Inferior parietal cortex (tissue), 1 donor: ENCODE results near the gene BCAS1.
"Not testable (repeated sequence)": the region's sequence is repeated elsewhere in the genome, so short reads cannot be mapped to it uniquely, and the experiment has no call there.

Experiments used
- DNase-seq: peaks from one replicate; pipeline ENCODE4 v3.0.0-alpha.2; 2016; ENCODE audit errors: extremely low spot score

BCAS1 gene

GRCh38 chr20:53986037-53986650 is 84.2 kb downstream of the BCAS1 start:
- DNase-seq, result no peak

- no peak for DNase-seq
Observed at GRCh38 chr20:53985150-53985518, 85.3 kb downstream of the BCAS1 start.

GRCh38 chr20:53984356-53985149 is 85.8 kb downstream of the BCAS1 start:
- peak; percentile 39 for DNase-seq

GRCh38 chr20:53983401-53983800 is 87.0 kb downstream of the BCAS1 start:
- DNase-seq, result no peak

GRCh38 chr20:53982624-53983023 is 87.8 kb downstream of the BCAS1 start:
- no peak for DNase-seq

GRCh38 chr20:53981752-53982437 is 88.5 kb downstream of the BCAS1 start:
- DNase-seq, result no peak

- DNase-seq, result no peak
Observed at GRCh38 chr20:53981130-53981529, 89.3 kb downstream of the BCAS1 start.

- no peak for DNase-seq
Observed at GRCh38 chr20:53980031-53980465, 90.3 kb downstream of the BCAS1 start.

- DNase-seq, result no peak
Observed at GRCh38 chr20:53978497-53978896, 91.9 kb downstream of the BCAS1 start.

GRCh38 chr20:53977391-53977790 is 93.0 kb downstream of the BCAS1 start:
- DNase-seq, result no peak

- DNase-seq, result no peak
Observed at GRCh38 chr20:53975761-53976160, 94.6 kb downstream of the BCAS1 start.

- no peak for DNase-seq
Observed at GRCh38 chr20:53974785-53975555, 95.4 kb downstream of the BCAS1 start.

GRCh38 chr20:53973882-53974281 is 96.5 kb downstream of the BCAS1 start:
- DNase-seq, result not testable (repeated sequence)

- no peak for DNase-seq
Observed at GRCh38 chr20:53972179-53972578, 98.2 kb downstream of the BCAS1 start.

- no peak for DNase-seq
Observed at GRCh38 chr20:53971096-53971683, 99.2 kb downstream of the BCAS1 start.

GRCh38 chr20:53970232-53970631 is 100.2 kb downstream of the BCAS1 start:
- no peak for DNase-seq

GRCh38 chr20:53967527-53967926 is 102.9 kb downstream of the BCAS1 start:
- DNase-seq, result no peak

GRCh38 chr20:53966774-53967398 is 103.5 kb downstream of the BCAS1 start:
- DNase-seq, result no peak

GRCh38 chr20:53964501-53965253 is 105.7 kb downstream of the BCAS1 start:
- no peak for DNase-seq

GRCh38 chr20:53964067-53964466 is 106.3 kb downstream of the BCAS1 start:
- no peak for DNase-seq
